GM21367 (cell line): ENCODE measurements around the gene SOAT2.
"Not testable (repeated sequence)": the region's sequence is repeated elsewhere in the genome, so short reads cannot be mapped to it uniquely, and the experiment has no call there.

ENCODE experiments used
- ATAC-seq: cut with Tn5 transposase; IDR thresholded peaks from one replicate; pipeline ENCODE4 v1.9.1; 2021; ENCODE audit not compliant: unreplicated experiment

SOAT2 gene

DNA sequence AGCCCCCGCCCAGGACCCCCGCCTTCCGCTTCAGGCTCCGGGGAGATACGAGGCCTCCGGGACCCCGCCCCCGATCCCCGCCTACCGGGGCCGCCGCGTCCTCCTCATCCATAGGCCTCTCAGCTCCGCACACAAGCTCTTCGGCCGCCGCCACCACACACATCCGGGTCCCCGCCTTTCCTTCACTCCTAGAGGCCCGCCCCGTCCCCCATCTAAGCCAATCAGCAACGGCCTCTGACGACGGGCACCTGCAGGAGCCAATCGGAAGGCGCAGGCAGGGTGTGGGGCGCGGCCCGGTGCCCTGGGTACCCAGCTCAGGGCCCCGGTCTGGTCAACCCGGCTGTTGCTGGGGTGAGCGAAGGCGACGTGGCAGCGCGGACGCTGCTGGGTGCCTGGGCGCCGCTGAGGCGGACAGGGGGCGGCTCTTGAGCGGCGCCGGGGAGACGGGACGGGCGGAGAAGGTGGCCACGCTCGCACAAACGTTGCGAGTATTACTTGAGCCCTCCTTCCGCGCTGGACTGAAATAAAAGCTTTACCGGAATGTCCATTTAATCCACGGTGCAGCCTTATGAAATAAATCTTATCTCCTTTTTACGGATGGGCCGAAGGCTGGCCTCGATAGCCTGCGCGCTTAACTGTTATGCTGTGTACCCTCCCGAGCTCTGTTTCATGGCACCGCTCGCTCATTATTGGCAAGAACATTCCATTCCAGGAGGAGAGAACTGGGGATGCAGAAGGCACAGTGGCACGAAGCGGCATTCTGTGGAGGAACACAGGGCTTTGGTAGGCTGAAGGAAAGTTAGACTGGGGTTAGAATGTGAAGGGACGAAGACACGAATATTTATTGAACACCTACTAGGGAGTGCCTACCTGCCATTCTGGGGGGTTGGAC, 23.8 kb upstream of the SOAT2 start, which contains the start of gene SPRYD3:
Gene SPRYD3, minus strand, starts transcription at position 165 of the 892 bp plus-strand sequence. Its CDS starts 57 bp downstream, at position 108.
- ATAC-seq: peak; percentile 97

DNA sequence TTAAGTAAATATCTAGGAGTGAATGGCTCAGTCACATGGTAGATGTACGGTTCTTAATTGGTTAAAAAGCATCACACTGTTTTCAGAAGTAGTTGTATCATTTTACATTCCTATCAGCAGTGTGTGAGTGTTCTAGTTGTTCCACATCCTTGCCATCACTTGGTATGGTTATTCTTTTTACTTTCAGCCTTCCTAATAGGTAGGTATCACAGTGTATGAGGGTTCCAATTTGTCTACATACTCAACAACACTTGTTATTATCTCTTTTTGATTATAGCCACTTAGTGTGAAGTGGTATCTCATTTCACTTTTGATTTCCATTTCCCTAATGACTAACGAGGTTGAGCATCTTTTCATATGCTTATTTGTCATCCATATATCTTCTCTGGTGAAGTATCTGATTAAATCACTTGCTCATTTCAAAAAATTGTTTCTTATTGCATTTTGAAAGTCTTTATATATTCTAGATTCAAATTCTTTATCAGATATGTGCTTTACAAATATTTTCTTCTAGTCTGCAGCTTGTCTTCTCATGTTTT, 20.6 kb upstream of the SOAT2 start:
- no peak for ATAC-seq

DNA sequence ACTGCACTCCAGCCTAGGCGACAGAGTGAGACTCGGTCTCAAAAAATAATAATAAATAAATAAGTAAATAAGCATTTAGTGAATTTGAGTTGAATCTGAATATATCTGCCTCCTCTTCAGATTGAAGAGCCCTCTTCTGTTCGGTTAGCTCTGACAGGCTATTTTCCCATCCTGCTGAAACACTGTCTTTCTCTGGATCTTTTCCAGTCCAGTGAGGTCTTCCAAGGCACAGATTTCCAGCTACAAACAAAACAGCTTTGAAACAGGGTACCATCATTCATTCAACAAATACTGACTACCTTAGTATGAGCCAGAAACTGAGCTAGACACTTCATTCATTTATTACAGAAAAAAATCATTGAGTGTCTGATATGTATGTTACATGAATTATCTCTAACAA, 16.9 kb upstream of the SOAT2 start:
- ATAC-seq: no peak

DNA sequence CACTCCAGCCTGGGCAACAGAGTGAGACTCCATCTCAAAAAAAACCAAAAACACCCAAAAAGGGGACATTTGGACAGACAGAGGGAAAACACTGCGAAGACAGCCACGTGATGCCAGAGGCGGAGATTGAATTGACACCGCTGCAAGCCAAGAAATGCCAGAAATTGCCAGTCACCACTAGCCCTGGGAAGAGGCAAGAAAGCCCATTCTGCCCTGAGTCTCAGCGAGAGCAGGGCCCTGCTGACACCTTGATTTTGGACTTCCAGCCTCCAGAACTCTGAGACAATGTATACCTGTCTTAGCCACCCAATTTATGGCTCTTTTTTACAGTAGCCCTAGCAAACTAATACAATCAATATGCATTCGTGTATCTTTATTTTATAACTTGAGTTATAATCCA, 13.2 kb upstream of the SOAT2 start:
- ATAC-seq: no peak

DNA sequence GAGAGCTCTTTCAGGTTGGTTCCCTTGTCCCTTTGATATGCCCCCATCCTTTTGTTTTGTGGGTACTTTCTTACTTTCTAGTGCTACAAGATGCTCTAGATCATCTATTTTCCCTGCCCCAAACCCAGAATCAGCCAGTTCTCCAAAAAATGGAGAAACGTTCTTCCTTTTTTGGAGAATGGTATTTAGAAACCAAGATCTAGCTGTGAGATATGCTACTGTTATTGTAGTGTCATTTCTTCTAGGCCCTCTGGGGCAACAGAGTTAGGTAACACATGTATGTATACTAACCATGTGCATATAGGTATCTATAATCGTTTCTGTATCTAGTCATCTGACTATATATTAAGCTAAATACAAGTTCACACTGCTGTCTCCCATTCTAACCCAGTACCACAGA, 12.7 kb upstream of the SOAT2 start:
- ATAC-seq: no peak

DNA sequence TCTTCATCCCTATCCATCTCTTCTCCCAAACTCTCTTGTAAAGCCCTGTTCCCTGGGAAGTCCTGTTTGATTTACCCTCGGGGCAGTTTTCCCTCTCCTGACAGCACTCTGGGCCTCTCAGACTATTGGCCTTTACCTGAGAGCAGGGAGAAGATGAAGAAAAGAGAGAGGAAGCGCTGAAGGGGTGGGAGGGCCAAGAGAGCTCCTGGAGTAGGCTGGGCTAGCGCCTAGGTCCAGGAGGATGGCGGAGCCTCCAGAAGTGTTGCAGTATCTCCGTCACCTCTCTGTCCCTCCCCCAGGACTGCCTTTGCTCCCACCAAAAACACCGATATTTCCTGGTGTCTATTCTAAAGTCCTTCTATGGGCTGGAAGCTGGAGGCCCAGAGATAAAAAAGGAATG, 11.5 kb upstream of the SOAT2 start:
- ATAC-seq: no peak

DNA sequence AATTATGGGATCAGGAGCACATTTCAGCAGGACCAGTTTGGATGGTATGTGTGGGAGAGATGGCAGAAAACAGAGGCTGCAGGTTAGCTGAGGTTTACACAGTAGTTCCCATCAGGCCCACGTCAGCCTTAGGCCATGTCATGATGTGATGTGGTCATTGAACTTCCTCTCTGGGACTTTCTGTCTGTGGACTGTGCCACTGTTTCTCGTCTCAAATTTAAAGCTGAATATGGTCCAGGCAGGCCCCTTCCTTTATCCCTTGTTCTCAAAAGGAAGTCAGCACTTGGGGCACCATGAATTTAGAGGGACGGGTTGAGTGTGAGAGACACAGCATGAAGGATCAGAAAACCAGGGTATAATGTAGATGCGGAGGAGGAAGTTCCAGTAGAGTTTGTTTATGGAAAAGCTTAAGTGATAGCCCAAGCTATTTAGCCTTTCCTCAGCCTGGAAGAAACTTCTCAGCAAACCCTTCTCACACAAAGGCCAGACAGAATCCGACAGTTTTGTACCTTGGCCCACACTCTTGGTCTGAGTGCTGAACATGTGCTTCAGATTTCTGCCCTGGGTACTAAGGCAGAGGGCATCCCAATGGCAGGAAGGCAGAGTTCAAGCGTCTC, 9.4 kb upstream of the SOAT2 start:
- no peak for ATAC-seq

DNA sequence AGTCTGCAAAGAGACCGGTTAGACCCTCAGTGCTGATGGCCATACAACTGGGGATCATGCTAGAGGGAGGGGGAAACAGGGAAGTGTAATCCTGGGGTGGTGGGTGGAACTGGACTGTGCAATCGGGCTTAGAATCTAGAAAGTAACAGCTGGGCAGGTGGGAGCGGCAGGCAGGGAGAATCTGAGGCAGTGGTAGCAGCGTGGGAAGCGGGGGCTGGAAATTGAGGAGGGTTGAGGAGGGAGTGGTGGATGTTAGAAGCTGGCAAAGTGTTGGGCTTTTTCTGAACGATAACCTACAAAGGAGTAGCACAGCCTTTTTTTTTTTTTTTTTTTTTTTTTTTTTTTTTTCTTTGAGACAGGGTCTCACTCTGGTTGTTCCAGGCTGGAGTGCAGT, 8.9 kb upstream of the SOAT2 start:
- ATAC-seq: no peak

DNA sequence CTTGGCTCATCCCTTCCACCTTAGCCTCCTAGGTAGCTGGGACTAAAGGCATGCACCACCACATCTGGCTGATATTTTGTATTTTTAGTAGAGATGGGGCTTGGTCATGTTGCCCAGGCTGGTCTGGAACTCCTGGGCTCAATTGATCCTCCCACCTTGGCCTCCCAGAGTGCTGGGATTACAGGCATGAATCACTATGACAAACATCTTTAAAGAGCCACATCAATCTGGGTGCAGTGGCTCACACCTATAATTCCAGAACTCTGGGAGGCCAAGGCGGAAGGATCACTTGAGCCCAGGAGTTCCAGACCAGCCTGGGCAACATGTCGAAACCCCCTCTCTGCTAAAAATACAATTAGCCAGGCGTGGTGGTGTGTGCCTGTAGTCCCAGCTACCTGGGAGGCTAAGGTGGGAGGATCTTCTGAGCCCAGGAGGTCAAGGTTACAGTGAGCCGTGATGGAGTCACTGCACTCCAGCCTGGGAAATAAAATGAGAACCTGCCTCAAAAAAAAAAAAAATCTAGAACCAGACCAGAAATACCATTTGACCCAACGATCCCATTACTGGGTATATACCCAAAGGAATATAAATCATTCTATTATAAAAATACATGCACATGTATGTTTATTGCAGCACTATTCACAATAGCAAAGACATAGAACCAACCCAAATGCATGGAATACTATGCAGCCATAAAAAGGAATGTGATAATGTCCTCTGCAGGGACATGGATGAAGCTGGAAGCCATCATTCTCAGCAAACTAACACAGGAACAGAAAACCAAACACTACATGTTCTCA, 8.3 kb upstream of the SOAT2 start:
- ATAC-seq: not testable (repeated sequence)

DNA sequence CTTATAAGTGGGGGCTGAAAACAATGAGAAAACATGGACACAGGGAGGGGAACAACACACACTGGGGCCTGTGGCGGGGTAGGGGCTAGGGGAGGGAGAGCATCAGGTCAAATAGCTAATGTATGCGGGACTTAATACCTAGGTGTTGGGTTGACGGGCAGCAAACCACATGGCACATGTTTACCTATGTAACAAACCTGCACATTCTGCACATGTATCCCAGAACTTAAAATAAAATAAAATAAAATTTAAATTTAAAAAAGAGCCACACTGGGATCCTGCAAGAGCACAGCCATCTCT, 7.7 kb upstream of the SOAT2 start:
- ATAC-seq: not testable (repeated sequence)

DNA sequence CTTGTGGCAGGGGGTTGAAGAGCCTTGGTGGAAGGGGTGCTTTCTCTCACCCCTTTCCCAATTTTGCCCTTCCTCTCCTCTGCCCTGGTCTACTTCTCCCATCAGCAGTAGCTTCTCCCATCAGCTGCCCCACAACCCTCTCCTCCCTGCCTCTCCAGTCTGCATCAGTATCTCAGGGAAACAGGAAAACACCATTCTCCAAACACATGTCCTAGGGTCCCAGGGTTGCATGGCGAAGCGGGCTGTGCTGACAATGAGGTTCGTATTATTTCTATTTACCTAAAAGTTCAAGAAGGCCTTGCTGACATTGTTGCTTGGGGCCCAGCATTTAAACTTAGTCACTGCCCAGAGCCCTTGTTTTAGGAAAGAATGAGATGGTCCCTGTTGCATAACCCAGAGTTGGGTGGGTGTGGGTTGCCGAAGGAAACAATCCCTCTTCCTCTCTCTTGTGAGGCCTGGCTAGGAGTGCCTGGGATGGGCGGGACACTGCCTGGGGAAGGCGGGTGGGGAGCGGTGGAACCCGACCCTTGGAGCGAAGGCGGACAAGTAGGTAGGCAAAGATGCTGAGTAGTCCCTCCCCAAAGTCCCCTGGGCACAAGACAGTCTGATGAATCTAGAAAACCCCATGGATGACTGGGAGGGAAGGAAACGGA, 7.1 kb upstream of the SOAT2 start:
- no peak for ATAC-seq

DNA sequence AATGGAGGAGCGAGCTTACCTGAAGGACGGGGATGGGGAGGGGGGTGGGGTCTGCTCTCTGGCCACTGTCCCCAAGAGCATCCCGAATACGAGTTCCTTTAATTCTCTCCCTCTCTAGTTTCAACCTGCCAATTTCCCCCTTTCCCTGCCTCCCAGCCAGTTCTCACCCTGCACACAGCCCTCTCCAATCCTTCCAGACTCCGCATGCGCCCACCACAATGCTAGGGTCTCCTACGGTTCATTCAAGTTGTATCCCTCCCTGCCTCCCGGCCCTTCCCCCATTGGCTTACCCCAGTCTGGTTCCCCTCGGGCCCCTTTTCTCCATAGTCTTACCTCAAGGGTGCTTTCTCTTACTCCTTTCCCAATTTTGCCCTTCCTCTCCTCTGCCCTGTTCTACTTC, 6.5 kb upstream of the SOAT2 start:
- no peak for ATAC-seq

DNA sequence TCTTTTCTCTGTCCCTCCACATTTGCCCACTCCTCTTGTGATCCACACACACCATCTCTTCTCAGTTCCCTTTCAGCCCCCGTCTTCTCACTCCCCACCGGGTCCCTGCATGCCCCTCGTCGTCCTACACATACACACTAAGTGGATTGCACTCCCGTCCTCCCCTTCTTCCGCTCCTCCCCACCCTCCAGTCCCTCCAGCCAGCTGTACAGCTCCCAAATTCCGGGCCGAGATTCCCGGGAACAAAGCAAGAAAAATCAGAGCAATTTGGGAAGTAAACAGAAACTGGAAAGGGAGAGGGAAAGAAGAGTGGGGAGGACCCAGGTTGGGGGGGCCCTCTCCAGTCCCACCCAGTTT, 6.1 kb upstream of the SOAT2 start:
- no peak for ATAC-seq

DNA sequence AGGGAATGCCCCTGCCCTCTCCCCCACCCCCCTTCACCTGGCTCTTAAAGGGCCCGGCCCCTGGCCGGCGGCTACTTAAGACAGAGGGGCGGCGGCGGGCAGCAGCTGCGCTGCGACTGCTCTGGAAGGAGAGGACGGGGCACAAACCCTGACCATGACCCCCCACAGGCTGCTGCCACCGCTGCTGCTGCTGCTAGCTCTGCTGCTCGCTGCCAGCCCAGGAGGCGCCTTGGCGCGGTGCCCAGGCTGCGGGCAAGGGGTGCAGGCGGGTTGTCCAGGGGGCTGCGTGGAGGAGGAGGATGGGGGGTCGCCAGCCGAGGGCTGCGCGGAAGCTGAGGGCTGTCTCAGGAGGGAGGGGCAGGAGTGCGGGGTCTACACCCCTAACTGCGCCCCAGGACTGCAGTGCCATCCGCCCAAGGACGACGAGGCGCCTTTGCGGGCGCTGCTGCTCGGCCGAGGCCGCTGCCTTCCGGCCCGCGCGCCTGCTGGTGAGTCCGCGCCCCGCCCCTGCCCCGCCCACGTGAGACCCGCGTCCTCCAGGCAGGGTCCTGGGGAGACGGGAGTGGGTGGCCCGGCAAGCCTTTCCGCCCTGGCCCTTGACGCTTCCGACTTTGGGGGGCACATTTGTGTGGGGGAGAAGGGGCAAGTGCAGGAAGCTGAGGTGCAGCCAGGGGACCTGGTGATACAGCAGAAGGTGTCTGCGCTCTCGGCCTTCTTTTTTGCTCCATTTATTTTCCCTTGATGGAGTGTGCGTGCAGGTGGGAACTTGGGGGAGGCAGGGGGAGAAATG, 5.5 kb upstream of the SOAT2 start, which contains the start of gene IGFBP6:
Gene IGFBP6, plus strand, starts transcription at position 104 of the 790 bp plus-strand sequence. Its CDS starts 51 bp downstream, at position 155.
- ATAC-seq: no peak

DNA sequence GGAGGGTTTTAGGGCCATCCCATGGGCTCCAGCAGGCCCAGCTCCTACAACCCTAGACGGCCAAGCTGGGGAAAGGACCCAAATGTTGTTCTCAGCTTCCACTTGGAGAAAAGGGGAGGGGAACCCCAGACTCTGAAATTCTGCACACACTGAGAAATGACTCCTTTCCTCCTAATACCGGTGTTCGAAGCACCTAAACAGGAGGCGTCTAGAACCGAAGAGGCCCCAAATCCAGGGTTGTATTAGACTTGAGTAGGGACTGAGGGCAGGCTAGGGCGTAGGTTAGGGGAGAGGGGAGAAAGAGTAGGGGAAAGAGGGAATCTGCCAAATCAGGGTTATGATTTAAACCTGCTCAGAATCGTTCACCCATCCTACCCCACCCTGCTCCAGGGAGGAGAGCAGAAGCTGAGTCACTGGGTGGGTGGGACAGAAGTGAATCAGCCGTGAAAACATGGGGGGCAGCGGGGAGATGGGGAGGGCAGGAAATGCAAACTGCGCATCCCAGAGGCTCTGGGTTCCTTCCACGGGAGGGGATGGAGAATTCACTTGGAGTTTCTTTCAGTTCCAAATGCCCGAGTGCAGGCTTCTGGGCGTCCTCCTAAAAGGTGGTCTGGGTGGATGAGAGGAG, 4.8 kb upstream of the SOAT2 start:
- no peak for ATAC-seq

DNA sequence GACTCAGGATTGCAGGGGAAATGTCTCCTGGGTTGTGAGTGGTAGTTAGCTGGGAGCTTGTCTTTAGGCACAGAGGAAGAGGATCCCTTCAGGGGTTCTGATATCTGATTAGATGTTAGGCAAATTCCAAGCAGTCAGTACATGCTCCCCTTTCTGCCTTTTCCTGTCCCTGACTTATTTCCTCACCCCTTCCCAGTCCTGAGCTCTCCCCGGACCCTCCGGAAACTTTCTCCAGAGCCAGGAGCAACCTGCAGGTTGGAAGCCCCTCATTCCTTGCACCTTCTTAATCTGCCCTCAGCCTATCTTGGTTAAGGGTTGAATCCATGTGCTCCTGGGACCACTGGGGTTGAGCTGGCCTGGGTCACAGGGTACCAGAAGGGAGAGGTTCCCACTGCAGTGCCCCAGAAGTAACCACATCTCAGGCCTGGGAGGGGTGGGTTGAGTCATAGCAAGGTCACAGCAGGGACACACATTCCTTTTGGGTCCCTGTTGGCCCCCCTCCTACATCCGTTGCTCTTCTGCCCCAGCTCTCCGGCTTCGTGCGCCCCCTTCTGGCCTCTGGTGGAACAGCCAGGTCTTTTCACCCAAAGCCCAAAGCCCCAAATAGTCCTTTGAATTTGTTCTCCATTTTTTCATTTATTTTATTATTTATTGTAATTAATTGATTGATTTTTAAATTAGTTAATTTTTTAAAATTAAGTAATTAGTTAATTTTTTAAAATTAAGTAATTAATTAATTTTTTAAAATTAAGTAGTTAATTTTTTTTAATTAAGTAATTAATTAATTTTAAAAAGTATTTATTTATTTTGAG, 4.0 kb upstream of the SOAT2 start:
- ATAC-seq: no peak

DNA sequence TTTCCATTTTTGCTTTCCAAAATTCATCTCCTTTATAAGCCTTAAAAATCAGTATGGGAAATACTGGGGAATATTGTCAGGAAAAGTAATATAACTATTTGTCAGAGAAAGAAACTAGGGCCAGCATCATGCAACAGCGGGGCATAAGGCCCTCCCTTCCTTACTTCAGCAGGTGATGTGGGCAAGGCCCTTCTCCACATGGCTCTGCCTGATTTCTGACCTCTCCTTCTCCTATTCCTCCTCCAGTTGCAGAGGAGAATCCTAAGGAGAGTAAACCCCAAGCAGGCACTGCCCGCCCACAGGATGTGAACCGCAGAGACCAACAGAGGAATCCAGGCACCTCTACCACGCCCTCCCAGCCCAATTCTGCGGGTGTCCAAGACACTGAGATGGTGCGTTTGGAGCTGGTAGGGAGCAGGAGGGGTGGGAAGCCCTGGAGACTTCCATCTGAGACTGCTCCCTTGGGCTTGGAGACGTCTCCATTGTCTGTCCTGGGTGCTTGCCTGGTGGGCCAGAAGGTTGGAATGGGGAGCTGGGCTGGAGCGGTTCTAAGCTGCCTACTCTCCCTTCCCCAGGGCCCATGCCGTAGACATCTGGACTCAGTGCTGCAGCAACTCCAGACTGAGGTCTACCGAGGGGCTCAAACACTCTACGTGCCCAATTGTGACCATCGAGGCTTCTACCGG, 2.7 kb upstream of the SOAT2 start:
- ATAC-seq: no peak

DNA sequence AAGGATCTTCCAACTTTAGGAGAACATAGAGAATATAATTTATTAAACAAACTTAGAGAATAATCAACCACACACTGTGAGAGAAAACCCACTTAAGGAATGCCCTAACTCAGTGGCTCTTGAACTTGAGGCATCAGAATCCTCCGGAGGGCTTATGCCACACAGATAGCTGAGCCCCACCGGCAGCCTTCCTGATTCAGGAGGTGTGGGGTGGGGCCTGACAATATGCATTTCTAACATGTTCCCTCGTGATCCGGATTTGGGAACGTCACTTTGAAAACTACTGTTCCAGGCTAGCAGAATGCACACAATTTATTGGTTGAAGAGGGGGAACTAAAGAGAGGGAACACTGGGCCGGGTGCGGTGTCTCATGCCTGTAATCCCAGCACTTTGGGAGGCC, 2.0 kb upstream of the SOAT2 start:
- ATAC-seq: no peak
